Stimulated activated CD4-positive, alpha-beta T cell treated with anti-CD3 and anti-CD28 coated beads, Interleukin-15, amount 100 ng/mL, for 24 hours (primary cell): ENCODE data around the gene CHEK2.
"Not testable (repeated sequence)": the region's sequence is repeated elsewhere in the genome, so short reads cannot be mapped to it uniquely, and the experiment has no call there.

Source experiments
- DNase-seq: peaks from one replicate; pipeline ENCODE4 v3.0.0-alpha.2; 2020

CHEK2 gene

DNA sequence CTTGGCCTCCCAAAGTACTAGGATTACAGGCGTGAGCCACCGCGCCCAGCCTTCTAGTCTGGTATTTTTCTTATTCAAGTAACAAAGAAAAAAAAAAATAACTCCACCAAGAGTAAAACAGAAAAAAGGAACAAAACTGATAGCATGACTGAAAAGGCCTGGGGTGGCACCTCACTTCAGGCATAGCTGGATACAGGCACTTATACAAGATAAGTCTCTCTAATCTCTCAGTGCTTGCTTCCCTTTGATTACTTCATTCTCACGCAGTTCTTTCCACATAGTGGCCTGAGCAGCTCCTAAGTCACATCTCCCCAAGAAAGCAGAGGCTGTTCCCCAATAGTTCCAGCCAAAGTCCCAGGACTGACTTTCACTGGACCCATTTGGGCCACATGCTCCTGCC lies 58.7 kb downstream of the CHEK2 start:
- not testable (repeated sequence) for DNase-seq

DNA sequence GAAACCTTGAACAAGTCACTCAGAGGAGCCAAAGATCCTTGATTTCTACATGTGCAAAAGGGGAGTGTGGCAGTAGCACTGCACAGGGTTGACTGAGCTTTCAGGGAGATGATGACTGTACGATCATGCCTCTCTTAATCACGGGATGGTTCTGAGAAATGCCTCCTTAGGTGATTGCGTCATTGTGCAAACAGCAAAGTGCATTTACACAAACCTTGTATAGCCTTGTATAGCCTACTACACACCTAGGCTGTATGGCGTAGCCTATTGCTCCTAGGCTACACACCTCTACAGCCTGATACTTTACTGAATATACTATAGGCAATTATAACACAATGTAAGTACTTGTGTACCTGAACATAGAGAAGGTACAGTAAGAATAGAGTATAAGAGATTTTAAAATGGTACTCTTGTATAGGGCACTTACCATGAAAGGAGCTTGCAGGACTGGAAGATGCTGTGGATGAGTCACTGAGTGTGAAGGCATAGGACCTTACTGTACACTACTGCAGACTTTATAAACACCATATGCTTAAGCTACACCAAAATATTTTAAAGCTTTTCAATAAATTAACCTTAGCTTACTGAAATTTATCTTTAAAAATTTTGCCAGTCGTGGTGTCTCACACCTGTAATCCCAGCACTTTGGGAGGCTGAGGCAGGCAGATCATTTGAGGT lies 60.7 kb downstream of the CHEK2 start:
- not testable (repeated sequence) for DNase-seq

DNA sequence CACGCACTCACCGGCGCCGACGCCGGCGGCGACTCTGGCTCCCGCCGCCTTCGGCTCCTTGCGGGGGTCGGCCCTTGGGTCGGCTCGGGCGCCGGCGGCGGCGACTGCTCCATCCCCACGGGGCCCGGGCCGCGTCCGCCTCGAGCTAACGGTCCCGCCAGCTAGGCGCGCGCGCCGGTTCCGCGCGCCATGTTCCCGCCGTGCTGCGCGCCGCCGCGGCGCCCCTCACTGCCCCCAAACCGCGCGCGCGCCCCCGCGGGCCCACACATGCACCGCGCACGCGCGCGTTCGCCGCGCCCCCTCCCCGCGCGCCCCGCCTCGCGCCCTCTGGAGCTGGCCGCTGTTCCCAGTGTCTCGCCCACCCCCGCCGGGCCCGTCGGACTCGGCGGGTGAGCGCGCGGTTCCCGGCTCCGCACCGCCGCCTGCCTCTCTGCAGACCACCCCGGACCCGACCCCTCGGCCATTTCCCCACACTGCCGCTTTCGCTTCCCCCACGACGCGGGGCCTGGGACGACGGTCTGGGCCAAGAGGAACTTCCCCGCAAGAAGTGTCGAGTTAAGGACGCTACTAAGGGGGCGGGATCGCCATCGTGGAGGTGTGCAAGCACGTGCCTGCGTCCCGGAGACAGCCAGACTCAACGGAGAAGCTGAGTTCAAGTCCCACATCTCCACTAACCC lies 61.9 kb downstream of the CHEK2 start, which contains the start of gene TTC28:
TSS of gene TTC28 (minus strand) at position 230 of the 677 bp plus-strand sequence. CDS start at position 113, 117 bp downstream.
- DNase-seq = peak; percentile 33

DNA sequence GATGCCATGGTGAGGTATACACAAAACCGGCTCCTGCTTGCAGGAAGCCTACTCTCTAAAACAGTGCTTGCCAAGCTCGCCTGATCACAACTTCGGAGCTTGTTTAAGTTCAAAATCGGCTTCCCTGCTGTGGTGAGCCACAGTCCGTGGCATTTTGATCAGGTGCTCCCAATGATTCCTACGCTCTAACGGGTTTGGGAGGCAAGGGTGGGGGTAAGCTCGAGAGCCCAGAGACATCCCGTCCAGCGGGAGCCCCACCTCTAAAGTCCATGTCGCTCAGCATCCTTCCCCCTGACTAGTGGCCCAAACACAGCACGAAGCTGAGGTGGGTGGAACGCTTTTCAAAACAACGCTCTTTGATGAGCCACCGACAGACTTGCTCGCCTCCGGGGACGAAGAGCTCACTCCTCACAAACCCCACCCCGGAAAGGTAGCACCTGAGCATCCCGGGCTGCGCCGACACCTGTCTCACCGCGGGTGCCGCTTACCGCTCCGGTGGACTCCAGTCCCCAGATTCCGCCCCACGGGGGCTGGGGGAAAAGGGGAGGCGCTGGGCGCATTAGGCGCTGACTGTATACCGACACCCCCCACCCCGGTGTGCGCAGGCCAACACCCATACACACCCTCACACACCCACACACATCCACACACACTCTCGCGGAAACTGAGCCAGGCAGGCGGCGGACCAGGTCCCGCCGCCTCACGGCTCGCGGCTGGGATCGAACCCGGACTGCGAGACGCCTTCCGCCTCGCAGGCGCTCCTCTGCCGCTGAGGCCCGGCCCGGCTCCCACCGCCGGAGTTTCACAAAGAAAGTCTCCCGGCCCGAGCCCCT lies 62.6 kb downstream of the CHEK2 start:
- DNase-seq = peak; percentile 28

DNA sequence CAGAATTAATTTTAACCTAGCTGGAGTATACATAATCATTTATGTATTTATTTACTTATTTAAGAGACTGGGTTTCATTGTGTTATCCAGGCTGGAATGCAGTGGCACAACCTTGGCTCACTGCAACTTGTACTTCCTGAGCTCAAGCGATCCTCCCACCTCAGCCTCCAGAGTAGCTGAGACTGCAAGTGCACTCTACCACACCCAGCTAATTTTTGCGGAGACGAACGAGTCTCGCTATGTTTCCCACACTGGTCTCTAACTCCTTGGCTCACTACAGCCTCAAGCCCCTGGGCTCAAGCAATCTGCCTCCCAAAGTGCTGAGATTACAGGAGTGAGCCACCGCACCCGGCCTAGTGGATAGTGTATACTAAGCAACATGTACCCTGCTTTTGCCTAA lies 63.5 kb downstream of the CHEK2 start:
- not testable (repeated sequence) for DNase-seq

DNA sequence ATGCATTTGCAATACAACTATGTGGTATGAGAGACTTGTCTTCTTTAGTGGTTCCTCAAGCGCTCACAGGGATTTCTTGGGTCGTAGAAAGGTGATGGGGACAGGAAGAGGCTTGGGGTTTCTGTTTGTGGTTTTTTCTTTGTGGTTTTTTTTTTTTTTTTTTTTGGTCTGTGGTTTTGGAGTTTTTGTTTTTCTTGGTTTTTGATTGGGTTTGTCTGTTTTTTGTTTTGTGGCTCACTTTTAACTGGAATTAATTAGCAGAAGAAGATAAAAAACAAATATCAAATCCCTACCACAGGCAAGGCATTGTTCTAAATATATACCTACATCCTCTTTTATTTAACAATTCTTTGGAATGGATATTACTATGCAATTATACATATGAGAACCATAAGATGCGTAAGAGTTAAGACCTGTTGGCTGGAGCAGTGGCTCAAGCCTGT lies 67.5 kb downstream of the CHEK2 start:
- peak; percentile 29 for DNase-seq

DNA sequence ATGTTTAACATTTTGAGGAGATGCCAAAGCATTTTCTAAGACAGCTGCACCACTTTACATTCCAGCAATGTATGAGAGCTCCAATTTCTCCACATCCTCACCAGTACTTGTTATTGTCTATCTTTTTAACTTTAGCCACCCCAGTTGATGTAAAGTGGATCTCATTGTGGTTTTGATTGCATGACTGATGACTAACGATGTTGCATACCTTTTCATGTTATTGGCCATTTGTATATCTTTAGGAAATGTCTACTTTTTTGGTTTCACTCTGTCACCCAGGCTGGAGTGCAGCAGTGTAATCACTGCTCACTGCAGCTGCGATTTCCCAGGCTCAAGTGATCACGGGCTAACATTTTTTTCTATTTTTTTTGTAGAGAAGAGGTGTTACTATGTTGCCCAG lies 70.9 kb downstream of the CHEK2 start:
- DNase-seq = no peak

DNA sequence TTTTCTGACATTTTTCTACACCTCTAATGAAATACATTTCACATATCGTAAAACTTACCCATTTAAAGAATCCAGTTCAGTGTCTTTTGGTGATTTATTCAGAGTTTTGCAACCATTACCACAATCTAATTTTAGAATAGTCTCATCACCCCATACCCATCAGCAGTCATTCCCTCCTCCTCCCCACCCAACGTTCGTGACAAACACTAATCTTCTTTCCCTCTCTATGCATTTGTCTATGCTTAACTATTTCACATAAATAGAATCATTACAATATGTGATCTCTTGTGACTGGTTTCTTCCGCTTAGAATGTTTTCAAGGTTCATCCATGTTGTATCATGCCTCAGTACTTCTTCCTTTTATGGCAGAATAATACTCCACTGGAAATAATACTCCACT lies 71.5 kb downstream of the CHEK2 start:
- DNase-seq = no peak

DNA sequence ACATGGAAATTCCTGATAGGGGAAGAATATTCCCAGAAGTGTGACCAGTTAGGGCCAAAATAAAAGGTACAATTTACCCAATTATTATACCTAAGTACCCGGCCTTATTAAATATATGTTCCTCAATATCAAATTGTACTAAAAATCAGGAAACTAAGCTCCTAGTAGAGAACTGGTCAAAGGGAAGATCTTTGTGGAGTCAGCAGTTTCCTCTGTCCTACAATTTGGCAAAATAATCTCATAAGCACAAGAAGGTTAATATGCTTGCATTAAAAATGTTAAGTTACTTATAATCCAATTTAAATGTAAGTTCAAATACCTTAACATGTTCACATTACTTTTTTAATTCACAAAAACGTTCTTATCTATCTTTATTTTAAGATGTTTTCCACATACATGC lies 72.2 kb downstream of the CHEK2 start:
- no peak for DNase-seq

DNA sequence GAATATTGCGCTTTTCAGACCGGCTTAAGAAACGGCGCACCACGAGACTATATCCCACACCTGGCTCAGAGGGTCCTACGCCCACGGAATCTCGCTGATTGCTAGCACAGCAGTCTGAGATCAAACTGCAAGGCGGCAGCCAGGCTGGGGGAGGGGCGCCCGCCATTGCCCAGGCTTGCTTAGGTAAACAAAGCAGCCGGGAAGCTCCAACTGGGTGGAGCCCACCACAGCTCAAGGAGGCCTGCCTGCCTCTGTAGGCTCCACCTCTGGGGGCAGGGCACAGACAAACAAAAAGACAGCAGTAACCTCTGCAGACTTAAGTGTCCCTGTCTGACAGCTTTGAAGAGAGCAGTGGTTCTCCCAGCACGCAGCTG lies 78.1 kb downstream of the CHEK2 start:
- DNase-seq = not testable (repeated sequence)

DNA sequence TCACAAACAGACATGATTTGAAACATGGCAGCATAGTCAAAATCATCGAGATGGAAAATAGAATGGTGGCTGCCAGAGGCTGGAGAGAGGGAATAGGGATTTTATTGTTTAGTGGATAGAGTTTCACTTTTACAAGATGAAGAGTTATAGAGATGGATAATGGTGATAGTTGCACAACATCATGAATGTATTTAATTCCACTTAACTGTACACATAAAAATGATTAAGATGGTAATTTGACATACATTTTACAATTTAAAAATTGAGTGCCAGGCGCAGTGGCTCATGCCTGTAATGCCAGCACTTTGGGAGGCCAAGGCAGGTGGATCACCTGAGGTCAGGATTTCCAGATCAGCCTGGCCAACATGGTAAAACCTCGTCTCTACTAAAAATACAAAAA lies 83.2 kb downstream of the CHEK2 start:
- DNase-seq = no peak

DNA sequence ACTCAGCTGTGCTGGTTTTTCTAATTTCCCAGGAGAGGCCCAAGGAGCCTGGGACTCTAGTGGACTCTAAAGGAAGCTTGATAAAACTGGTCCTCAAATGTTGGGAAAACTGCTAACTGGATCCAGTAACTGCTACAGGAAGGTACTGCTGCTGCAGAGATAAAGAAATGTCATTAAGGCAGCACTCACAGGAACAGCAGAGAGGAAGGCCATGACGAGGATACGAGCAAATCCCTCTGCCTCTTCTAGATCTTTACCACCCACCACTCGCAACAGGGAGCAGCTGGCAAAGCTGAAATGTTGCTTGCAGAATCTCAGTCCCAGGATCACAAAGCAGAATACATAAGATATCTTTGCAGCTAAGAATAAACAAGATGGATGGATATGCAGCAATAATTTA lies 85.4 kb downstream of the CHEK2 start:
- no peak for DNase-seq

DNA sequence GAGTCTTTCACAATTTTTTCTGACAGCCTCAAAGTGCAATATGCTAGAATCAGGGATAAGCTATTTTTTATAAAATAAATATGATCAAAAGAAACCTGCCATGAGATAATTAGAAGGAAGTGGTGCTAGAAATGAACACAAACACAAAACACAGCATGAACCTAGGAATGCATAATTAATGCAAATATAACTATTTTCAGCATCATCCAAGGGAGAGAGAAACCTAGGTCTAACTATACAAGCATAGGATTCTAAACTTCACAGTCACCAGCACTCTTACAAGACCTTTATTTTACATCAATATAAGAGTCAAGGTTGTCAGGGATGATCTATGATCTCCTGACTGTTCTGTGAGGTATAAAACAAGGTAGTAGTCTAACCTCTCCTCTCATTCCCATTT lies 91.2 kb downstream of the CHEK2 start:
- DNase-seq = no peak

DNA sequence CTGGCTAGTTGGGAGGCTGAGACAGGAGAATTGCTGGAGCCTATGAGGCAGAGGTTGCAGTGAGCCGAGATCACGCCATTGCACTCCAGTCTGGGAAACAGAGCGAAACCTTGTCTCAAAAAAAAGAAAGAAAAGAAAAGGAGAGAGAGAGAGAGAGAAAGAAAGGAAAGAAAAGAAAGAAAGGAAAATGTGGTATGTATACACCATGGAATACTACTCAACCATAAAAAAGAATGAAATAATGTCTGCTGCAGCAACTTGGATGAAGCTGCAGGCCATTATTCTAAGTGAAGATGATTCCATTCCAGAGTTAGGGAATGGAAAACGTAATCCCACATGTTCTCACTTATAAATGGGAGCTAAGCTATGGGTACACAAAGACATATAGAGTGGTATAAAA lies 92.8 kb downstream of the CHEK2 start:
- DNase-seq = no peak

DNA sequence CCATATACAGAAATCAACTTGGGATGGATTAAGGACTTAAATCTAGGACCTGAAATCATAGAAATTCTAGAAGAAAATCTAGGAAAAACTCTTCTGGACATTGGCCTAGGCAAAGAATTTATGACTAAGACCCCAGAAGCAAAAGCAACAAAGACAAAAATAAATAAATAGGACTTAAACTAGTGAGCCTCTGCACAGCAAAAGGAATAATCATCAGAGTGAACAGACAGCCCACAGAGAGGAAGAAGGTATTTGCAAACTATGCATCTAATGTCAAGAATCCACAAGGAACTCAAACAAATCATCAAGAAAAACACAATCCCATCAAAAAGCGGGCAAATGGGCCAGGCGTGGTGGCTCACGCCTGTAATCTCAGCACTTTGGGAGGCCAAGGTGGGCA lies 94.4 kb downstream of the CHEK2 start:
- DNase-seq = no peak

DNA sequence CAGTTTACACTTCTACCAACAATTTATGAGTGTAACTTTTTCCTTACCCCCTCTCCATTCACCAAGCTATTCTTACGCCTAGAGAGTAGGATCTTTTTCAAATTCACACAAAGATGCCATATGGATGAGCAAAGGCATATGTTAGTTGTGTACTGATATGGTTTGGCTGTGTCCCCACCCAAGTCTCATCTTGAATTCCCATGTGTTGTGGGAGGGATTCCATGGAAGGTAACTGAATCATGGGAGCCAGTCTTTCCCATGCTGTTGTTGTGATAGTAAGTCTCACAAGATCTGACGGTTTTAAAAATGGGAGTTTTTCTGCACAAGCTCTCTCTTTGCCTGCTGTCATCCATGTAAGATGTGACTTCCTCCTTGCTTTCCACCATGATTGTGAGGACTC lies 102.3 kb downstream of the CHEK2 start:
- no peak for DNase-seq
